HG03469 (cell line): ENCODE data around the gene FAT1.

Source experiments
- ATAC-seq: cut with Tn5 transposase; IDR thresholded peaks from one replicate; pipeline ENCODE4 v1.9.1; 2021; ENCODE audit warnings: mild to moderate bottlenecking, moderate library complexity, moderate number of reproducible peaks; ENCODE audit not compliant: unreplicated experiment

Gene FAT1

GRCh38 chr4:186580669-186581068 lies 143.0 kb downstream of the FAT1 start:
- no peak for ATAC-seq

- no peak for ATAC-seq
These were observed 153.3 kb downstream of the FAT1 start for GRCh38 chr4:186570193-186570996.

GRCh38 chr4:186569533-186570192 lies 154.0 kb downstream of the FAT1 start:
- no peak for ATAC-seq

- ATAC-seq: no peak
These were observed 157.6 kb downstream of the FAT1 start for GRCh38 chr4:186566068-186566467.

GRCh38 chr4:186563761-186564160 lies 159.9 kb downstream of the FAT1 start:
- ATAC-seq: no peak

GRCh38 chr4:186561748-186562147 lies 161.9 kb downstream of the FAT1 start:
- ATAC-seq: no peak

- ATAC-seq: no peak
These were observed 163.0 kb downstream of the FAT1 start for GRCh38 chr4:186560647-186561046.

- no peak for ATAC-seq
These were observed 166.2 kb downstream of the FAT1 start for GRCh38 chr4:186557486-186557885.

GRCh38 chr4:186557061-186557460 lies 166.6 kb downstream of the FAT1 start:
- ATAC-seq: no peak

- no peak for ATAC-seq
These were observed 168.5 kb downstream of the FAT1 start, which contains the start of gene MTNR1A for GRCh38 chr4:186554914-186555827. MTNR1A (minus strand) TSS chr4:186555567; CDS start chr4:186555365, 202 bp downstream.

GRCh38 chr4:186554539-186554913 lies 169.1 kb downstream of the FAT1 start:
- no peak for ATAC-seq

GRCh38 chr4:186553717-186554116 lies 169.9 kb downstream of the FAT1 start:
- no peak for ATAC-seq

- no peak for ATAC-seq
These were observed 171.8 kb downstream of the FAT1 start for GRCh38 chr4:186551849-186552248.

GRCh38 chr4:186545436-186545835 lies 178.2 kb downstream of the FAT1 start:
- ATAC-seq: no peak

GRCh38 chr4:186543206-186543605 lies 180.4 kb downstream of the FAT1 start:
- ATAC-seq: no peak

- ATAC-seq: no peak
These were observed 181.9 kb downstream of the FAT1 start for GRCh38 chr4:186541801-186542200.

- no peak for ATAC-seq
These were observed 185.7 kb downstream of the FAT1 start for GRCh38 chr4:186537843-186538521.
